Measurements from ENCODE around the gene RNPEPL1.

- TF ChIP-seq CTCF (conservative IDR thresholded peaks at IDR 0.05) (no peak), EZH2 (IDR thresholded peaks at IDR 0.05; ENCODE audit: low read depth) (no peak)
Observed at GRCh38 chr2:240538031-240538780, 30.1 kb upstream of the RNPEPL1 start.
